SK-N-SH treated with all-trans-retinoic acid at 6 μM for 48 hours (cell line): ENCODE data around the gene SLC18A3.

Experiments used
- ATAC-seq: fragments of 200-7000 bp; cut with Tn5 transposase; 3 replicates; pipeline ENCODE4 v1.9.1; 2020; ENCODE audit warnings: mild to moderate bottlenecking, moderate library complexity
- ARNTL ChIP-seq: fragments of 450-650 bp; formaldehyde crosslinking; IDR thresholded peaks from 2 replicates; pipeline ENCODE4 v1.5.0; 2020; ENCODE audit warnings: low read depth, mild to moderate bottlenecking, moderate library complexity, borderline replicate concordance
- BACH2 ChIP-seq: fragments of 250-450 bp; sonication (Bioruptor Pico); IDR thresholded peaks from 2 replicates; pipeline ENCODE4 v1.9.0; 2021; ENCODE audit warnings: mild to moderate bottlenecking, borderline replicate concordance
- CREB5 ChIP-seq: fragments of 250-450 bp; sonication (Bioruptor Pico); IDR thresholded peaks from 2 replicates; pipeline ENCODE4 v1.5.1; 2020; ENCODE audit warnings: low read depth, mild to moderate bottlenecking, moderate library complexity
- CSDC2 ChIP-seq: fragments of 250-450 bp; sonication (Bioruptor Pico); IDR thresholded peaks from 2 replicates; pipeline ENCODE4 v1.5.0; 2020; ENCODE audit warnings: mild to moderate bottlenecking, moderate library complexity
- CSRNP3 ChIP-seq: fragments of 250-450 bp; sonication (Bioruptor Pico); IDR thresholded peaks from 2 replicates; pipeline ENCODE4 v1.5.1; 2021; ENCODE audit warnings: mild to moderate bottlenecking, moderate library complexity
- ISL1 ChIP-seq: fragments of 250-450 bp; sonication (Bioruptor Pico); IDR thresholded peaks from 2 replicates; pipeline ENCODE4 v2.1.2; 2022; ENCODE audit warnings: mild to moderate bottlenecking, moderate library complexity
- PATZ1 ChIP-seq: fragments of 250-450 bp; sonication (Bioruptor Pico); IDR thresholded peaks from 2 replicates; pipeline ENCODE4 v1.8.0; 2020; ENCODE audit warnings: mild to moderate bottlenecking, moderate library complexity, borderline replicate concordance
- POU6F1 ChIP-seq: fragments of 250-450 bp; sonication (Bioruptor Pico); IDR thresholded peaks from 2 replicates; pipeline ENCODE4 v1.8.0; 2021; ENCODE audit warnings: low read depth, mild to moderate bottlenecking, moderate library complexity, borderline replicate concordance
- PPARA ChIP-seq: fragments of 250-450 bp; sonication (Bioruptor Pico); IDR thresholded peaks from 2 replicates; pipeline ENCODE4 v1.5.0; 2020; ENCODE audit warnings: mild to moderate bottlenecking, borderline replicate concordance
- RARB ChIP-seq: fragments of 250-450 bp; sonication (Bioruptor Pico); IDR thresholded peaks from 2 replicates; pipeline ENCODE4 v1.8.0; 2021; ENCODE audit warnings: mild to moderate bottlenecking, moderate library complexity
- SNAI2 ChIP-seq: fragments of 250-450 bp; sonication (Bioruptor Pico); IDR thresholded peaks from 2 replicates; pipeline ENCODE4 v1.5.0; 2020; ENCODE audit warnings: mild to moderate bottlenecking, moderate library complexity
- TCF4 ChIP-seq: fragments of 250-450 bp; sonication (Bioruptor Pico); IDR thresholded peaks from 2 replicates; pipeline ENCODE4 v1.8.0; 2021; ENCODE audit warnings: mild to moderate bottlenecking, moderate library complexity, borderline replicate concordance
- TOX ChIP-seq: fragments of 250-450 bp; sonication (Bioruptor Pico); IDR thresholded peaks from 2 replicates; pipeline ENCODE4 v1.8.0; 2021; ENCODE audit warnings: mild to moderate bottlenecking, moderate library complexity, borderline replicate concordance
- TSHZ2 ChIP-seq: fragments of 250-450 bp; sonication (Bioruptor Pico); IDR thresholded peaks from 2 replicates; pipeline ENCODE4 v1.5.0; 2020; ENCODE audit warnings: mild to moderate bottlenecking, moderate library complexity
- ZFP30 ChIP-seq: fragments of 450-650 bp; formaldehyde crosslinking; IDR thresholded peaks from 2 replicates; pipeline ENCODE4 v1.5.0; 2022; ENCODE audit warnings: mild to moderate bottlenecking, moderate library complexity
- ZNF565 ChIP-seq: fragments of 450-650 bp; formaldehyde crosslinking; conservative IDR thresholded peaks from 2 replicates; pipeline ENCODE4 v1.5.0; 2020; ENCODE audit warnings: low read depth, mild to moderate bottlenecking, moderate library complexity
- ZNF70 ChIP-seq: fragments of 450-650 bp; formaldehyde crosslinking; IDR thresholded peaks from 2 replicates; pipeline ENCODE4 v1.5.0; 2020; ENCODE audit warnings: mild to moderate bottlenecking, moderate library complexity
- ZNF8 ChIP-seq: fragments of 450-650 bp; formaldehyde crosslinking; IDR thresholded peaks from 2 replicates; pipeline ENCODE4 v1.5.0; 2020; ENCODE audit warnings: mild to moderate bottlenecking, moderate library complexity

SLC18A3 gene

GRCh38 chr10:49601857-49602256, 8.3 kb upstream of the SLC18A3 start:
- no peak for TF ChIP-seq RARB
- TF ChIP-seq ZNF70 (CRISPR knock-in tag): no peak
- peak; percentile 25; the same call in 1 of the 2 replicates for TF ChIP-seq ISL1 (CRISPR knock-in tag)

GRCh38 chr10:49602380-49603023, 7.6 kb upstream of the SLC18A3 start:
- ATAC-seq: no peak

More at GRCh38 chr10:49601857-49602256, 8.3 kb upstream of the SLC18A3 start:
- no peak for ATAC-seq

GRCh38 chr10:49605216-49605938, 4.7 kb upstream of the SLC18A3 start:
- ATAC-seq: peak; percentile 53
- no peak for TF ChIP-seq CSDC2 (CRISPR knock-in tag)
- TF ChIP-seq POU6F1 (CRISPR knock-in tag): no peak
- TF ChIP-seq PATZ1 (CRISPR knock-in tag): no peak
- TF ChIP-seq ARNTL (CRISPR knock-in tag): no peak
- TF ChIP-seq ZNF70 (CRISPR knock-in tag): no peak
- TF ChIP-seq PPARA (CRISPR knock-in tag): no peak
- no peak for TF ChIP-seq CSRNP3 (CRISPR knock-in tag)
- no peak for TF ChIP-seq ZNF565 (CRISPR knock-in tag)
- TF ChIP-seq ZFP30 (CRISPR knock-in tag): no peak
- no peak for TF ChIP-seq TSHZ2 (CRISPR knock-in tag)
- TF ChIP-seq SNAI2 (CRISPR knock-in tag): no peak; the same call in 1 of the 2 replicates
- no peak for TF ChIP-seq ISL1 (CRISPR knock-in tag)
- no peak for TF ChIP-seq TOX (CRISPR knock-in tag)
- TF ChIP-seq ZNF8 (CRISPR knock-in tag): no peak
- TF ChIP-seq CREB5 (CRISPR knock-in tag): no peak
- TF ChIP-seq BACH2 (CRISPR knock-in tag): no peak
- no peak for TF ChIP-seq TCF4
- TF ChIP-seq, all 23 proteins: peak for 0

More at GRCh38 chr10:49602380-49603023, 7.6 kb upstream of the SLC18A3 start:
- no peak for TF ChIP-seq PPARA (CRISPR knock-in tag)
- no peak for TF ChIP-seq RARB
- no peak for TF ChIP-seq BACH2 (CRISPR knock-in tag)
- no peak for TF ChIP-seq TSHZ2 (CRISPR knock-in tag)
- no peak for TF ChIP-seq ISL1 (CRISPR knock-in tag)
- TF ChIP-seq, all 23 proteins: peak for 0
